ENCODE measurements around the gene NDC80.
"Not testable (repeated sequence)": the region's sequence is repeated elsewhere in the genome, so short reads cannot be mapped to it uniquely, and the experiment has no call there.

NDC80 gene

DNA sequence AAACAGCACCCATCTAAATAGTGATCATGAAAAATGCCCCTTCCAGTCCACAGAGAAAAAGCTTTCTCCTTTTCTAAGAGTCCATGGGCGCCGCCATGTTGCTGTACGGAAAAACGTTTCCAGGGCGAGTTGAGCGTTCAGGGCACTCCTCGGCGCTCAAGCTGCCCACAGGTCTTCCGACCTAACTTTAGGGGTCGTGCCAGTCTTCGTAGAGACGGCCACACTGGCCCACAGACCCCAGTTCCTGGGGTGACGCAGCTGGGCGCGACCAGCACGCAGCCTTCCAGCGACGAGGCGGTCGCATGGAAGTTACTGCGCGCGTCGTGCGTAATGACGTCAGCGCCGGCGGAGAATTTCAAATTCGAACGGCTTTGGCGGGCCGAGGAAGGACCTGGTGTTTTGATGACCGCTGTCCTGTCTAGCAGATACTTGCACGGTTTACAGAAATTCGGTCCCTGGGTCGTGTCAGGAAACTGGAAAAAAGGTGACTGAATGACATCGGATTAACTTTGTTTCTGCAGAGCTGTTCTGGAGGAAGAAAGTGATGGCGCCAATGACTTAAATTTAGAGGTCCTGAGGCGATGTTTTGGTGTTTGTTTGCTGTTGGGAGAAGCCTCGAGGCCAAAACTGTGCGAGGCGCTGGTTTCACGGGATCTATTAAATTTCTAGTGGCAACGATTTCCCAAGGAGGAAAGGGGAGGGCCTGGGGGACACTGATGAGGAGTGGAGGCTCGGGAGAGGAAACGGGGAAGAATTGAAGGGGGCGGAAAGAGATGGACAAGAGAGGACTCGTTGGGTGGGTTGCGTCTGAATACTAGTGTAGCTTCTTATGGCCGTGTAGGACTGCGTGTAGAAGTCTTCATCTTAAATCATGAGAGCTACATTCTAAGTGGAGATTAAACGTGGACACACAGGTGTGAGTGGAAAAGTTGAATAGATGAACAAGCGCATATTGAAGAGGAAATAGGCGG is at the start of gene NDC80, which contains the start of gene METTL4:
TSS of gene NDC80 (plus strand) at position 358 of the 971 bp plus-strand sequence. CDS start 1,429 bp downstream, outside the sequence.
TSS of gene METTL4 (minus strand) at position 306 of the 971 bp plus-strand sequence. CDS start 4,289 bp downstream, outside the sequence.
- peak; percentile 82 for DNase-seq (ENCODE audit: low read depth)

DNA sequence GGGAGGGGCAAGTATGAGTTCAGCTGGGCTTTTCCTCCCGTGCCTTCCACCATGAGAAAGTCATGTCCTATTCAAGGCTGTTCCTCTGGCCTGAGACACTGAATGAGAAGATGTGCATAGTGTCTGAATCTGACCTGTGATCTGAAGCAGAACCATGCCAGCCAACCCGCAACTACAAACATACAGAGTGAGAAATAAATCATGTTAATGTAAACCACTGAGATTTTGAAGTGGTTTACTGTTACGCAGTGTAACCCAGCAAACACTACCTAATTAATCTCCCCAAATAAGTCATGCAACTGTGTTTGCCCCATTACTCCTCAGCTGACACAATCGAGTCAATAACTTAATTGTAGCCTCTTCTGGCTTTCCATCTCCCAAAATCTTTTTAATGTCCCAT is 49.2 kb upstream of the NDC80 start:
- no peak for DNase-seq (ENCODE audit: low read depth)

DNA sequence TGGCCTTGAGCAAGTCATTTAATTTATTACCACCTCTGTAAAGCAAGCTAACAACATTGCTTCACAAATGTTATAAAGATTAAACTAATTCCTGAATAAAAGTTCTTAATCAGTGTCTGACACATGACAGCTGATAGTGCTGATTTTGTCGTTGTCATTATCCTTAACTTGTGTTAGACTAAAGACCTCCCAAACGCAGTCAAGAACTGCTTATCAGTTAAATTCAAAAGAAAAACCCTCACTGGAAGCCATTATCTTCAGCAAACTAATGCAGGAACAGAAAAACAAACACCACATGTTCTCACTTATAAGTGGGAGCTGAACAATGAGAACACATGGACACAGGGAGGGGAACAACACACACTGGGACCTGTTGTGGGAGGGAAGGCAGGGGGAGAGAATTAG is 46.6 kb upstream of the NDC80 start:
- not testable (repeated sequence) for DNase-seq (ENCODE audit: low read depth)

DNA sequence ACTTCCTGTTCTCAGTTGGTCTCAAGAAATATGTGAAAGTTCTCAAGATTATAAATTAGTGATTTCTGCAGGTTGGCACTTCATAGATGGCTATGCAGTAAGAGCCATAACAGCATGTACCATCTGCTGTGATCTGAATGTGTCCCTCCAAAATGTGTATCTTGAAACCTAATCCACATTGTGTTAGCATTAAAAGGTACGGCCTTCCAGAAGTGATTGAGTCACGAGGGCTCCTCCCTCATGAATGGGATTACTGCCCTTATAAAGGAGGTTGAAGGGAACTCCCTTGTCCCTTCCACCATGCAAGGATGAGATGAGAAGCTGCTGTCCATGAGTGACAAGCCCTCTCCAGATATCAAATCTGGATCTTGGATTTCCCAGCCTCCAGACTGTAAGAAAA is 45.0 kb upstream of the NDC80 start:
- DNase-seq (ENCODE audit: low read depth), result no peak

DNA sequence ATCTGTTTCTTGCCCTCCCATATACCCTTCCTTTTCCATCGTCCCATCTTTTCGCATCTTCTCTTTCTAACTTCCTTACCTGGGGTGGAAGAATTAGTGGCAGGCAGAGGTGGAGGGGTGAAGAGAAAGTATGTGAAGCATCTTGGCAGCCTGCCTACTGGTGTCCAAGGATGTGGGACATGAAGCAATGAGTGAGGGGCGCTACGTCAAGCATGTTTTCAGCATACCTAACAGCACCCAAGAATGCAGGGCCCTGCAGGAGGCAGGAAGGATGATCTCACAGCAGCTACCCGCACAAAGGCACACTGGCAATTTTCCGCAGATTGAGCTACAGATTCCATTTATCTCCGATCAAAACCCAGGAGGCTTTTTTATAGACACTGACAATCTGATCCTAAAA is 42.2 kb upstream of the NDC80 start:
- DNase-seq (ENCODE audit: low read depth), result no peak

DNA sequence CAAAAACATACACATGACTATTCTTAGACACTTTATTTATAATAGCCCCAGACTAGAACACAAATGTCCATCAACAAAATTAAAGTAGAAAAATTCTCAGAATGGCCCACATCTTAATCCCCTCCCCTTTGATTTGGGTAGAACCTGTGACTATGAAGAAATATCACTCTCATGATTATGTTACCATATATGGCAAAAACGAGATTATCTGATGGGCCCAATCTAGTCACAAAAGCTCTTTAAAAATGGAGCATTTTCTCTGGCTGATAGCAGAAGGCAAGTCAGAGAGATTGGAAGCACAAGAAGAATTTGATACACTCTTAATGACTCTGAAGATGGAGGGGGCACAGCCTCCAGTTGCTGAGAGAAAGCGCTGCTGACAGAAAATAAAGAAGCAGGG is 39.6 kb upstream of the NDC80 start:
- no peak for DNase-seq (ENCODE audit: low read depth)

DNA sequence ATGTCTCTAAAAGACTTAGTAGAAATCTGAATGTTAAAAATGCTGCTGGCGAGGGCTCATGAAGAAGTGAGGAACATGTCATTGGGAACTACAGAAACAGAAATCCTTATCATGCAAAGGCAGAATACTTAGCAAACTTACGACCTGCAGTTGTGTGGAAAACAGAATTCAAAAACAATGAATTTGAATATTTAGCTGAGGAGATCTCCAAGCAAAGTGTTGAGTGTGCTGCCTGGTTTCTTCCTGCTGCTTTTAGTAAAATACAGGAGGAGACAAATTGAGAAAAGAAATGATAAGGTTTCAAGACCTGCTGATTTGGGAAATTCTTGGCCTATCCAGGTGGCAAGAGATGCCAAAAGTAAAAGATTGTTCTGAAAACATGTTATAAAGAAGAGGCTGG is 38.6 kb upstream of the NDC80 start:
- no peak for DNase-seq (ENCODE audit: low read depth)

DNA sequence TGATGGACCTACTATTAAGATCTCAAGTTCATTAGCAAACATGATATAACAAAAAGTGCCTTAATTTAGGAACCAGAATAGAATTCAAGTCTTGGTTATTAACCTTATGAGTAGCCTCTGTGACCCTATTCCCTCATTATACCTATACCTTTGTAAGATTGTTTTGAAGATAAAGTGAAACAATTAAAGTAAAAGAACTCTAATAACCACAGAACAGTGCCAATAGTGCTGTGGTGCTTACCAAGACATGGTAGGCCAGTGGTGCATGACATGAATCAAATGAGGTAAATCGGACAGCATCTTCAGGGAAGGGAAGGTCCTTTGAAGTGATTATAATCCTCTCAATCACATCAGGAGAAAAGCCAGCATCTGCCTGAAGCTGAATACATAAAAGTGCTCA is 36.5 kb upstream of the NDC80 start:
- DNase-seq (ENCODE audit: low read depth), result no peak

DNA sequence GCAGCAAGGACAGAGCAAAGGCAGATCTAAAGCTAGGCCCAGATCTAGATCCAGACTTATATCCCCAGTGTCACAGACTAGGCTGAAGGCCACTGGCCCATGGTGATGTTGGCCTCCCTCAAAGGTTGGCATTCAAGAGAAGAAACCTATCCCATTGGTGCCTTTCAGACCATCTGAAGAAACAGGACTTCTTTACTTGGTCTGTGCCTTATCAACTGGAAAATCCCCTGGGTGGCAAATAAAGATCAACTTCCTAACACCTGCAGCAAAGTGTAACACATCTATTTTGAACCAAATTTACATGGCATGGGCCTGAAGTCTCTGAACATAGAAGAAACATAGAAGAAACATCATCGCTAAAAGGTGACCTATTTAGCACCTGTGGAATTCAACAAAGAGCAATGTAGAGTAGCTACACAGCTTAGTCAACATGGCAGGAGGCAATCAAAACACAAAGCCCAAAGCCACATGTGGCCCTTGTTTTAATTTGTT is 35.9 kb upstream of the NDC80 start:
- no peak for DNase-seq (ENCODE audit: low read depth)

DNA sequence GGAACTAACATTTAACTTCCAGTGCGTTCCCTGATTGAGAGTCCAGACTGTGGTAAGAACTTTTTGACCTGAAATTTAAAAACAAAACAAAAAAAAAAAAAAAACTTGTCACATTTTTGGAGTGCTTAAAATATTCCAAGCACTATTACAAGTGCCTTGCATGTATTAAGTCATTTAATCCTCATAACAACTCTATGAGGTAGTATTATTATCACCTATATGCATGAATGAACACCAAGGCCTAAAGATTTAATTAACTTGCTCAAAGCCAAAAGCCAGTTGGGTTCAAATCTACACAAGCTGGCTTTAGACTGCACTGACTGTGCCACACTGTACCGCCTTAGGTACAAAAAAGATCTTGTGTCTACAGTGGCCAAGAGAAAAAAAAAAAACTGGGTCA is 35.3 kb upstream of the NDC80 start:
- DNase-seq (ENCODE audit: low read depth), result no peak

DNA sequence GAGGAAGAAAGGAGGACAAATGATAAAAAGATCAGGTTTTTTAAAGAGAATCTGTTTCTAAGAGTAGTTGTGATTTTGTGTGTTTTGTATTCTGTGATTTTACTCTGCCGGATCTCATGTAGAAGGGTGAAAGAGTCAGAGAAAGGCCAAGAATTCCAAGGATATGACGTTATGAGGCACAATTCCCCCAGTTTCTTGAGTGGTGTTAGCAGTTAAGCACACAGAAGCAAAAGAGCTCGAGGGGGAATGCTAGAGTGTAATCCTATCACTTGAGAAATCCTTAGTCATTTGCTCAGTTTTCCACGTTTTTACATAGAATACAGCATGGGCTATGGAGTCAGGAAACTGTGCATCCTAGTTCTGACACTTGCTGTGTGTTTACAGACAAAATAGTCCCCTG is 34.9 kb upstream of the NDC80 start:
- peak; percentile 23 for DNase-seq (ENCODE audit: low read depth)

DNA sequence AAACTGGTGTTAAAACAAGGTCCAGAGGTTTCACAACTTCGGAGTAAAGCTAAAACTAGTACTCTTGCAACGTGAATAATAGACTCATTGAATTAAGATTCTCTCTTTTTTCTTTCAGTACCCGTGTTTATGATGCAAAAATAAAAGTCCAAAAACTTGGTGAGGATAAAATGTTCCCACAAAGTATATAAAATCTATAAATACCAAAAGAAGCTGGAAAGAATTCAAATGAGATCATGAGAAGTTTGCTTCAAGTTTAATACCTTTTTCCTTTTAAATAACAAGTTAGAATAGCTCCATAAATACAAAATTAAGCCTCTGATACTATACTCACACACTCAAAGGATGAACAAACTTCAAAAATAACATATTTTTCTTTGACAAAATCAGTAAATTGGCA is 34.1 kb upstream of the NDC80 start:
- no peak for DNase-seq (ENCODE audit: low read depth)

DNA sequence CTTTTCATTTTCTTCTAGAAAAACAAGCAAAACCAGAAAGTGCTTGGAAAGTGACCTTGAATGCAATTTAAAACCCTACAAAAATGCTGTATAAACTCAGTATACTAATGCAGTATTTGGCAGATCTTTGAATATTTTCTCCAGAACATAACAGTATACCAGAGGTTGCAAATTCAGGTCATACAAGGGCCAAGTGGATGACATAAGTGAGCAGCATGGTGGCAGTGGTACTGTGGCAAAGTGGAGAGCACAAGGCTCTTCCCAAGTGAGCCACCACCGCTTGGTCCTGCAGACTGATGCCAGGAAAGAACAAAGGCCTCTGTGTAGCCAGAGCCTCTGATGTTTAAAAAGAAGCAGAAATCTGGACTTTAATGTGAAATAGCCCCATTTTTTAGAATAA is 33.1 kb upstream of the NDC80 start:
- DNase-seq (ENCODE audit: low read depth), result no peak

DNA sequence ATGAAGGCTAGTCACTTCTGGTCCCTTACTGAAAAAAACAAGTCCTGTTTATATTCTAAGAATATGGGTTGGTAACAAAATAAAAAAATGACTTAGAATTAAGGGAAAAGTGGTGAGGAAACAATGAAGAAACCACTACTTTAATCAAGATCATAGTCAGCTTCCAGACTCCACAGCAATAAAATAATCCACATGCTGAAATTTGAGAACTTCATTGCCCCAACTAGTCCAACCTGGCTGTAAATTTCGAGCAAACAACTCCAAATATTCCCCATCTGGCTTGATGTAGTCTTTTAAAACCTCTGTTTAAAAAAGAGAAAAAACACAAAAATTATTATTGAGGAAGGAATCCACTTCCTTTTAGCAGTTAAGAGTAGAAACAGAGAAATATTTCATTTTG is 32.5 kb upstream of the NDC80 start:
- no peak for DNase-seq (ENCODE audit: low read depth)

DNA sequence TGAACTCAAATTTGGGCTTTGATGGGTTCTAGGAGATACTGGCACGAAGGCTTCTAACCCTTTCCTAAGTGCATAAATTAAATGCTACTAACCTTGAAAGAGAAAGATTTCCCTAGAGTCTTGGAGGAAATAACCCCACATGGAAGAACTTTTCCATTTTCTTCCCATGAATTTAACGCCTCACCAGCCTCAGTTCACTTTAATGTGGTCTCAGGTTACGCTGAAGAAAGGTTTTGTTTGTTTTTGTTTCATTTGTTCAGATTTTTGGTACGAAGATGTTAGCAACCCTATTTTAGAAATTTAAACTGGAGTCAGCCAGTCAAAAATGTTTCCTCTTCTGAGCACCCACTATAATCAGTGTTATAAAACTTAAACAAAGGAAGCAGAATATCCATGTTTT is 30.8 kb upstream of the NDC80 start:
- no peak for DNase-seq (ENCODE audit: low read depth)

DNA sequence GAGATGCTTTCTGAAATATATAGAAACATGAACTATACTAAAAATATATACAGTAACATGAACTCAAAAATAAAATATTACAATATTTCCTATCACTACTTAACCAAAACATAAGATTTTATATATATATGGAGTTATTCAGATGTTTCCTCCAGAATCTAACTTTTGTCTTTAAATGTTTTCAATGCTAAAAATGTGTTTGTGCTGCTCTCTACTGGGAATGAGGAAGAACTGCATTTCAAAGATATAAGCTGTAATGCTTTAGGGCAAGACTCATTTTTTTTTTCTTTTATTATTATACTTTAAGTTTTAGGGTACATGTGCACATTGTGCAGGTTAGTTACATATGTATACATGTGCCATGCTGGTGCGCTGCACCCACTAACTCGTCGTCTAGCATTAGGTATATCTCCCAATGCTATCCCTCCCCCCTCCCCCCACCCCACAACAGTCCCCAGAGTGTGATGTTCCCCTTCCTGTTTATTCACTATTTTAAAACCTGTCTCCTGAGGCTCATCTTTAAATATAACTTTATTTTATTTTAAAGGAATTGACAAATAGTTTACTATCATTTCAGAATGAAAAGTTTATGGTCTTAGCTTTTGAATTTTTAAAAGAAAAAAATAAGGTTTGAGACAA is 29.3 kb upstream of the NDC80 start:
- peak; percentile 23 for DNase-seq (ENCODE audit: low read depth)

DNA sequence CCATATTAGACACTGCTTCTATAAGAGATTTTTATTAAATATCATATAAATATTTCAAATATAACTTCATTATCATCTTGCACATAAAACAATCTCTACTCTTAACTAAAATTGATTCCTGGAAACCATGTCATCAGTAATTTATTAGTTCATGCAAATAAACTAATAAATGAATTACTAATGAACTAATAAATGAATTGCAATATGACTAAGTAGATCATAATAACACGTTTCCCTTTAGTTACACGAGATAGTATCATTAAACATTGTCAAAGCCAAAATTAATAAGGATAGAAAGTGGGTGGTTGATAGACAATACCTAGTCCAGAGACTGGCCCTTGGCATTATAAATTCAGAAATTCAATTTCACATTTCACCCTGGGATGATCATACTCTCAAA is 26.2 kb upstream of the NDC80 start:
- no peak for DNase-seq (ENCODE audit: low read depth)

DNA sequence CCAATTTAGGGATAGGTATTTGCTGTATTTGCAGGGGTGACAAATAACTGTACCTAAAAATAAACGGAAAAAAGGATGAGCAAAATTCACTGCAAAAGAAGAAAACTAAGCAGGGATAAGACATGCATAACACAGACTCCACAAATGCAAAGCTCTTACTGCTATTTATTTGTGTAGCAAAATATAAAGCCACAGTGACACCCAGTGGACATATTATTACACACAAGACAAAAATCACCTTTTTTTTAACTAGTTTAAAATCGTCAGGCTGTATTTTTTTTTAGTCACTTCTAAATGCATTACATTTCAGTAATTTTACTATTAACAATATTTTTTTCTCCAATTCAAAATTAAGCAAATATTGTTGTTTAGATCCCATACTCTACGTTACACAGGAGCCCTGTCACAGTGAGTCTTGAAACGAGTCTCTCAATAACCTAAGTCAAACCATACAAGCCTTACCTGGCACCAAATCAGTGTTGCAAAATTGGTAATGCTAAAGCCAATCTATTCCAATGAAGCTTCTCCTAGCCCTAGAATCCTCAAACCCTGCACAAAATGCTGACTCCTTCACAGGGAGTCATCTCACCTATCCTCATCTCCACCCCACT is 23.8 kb upstream of the NDC80 start:
- peak; percentile 37 for DNase-seq (ENCODE audit: low read depth)

DNA sequence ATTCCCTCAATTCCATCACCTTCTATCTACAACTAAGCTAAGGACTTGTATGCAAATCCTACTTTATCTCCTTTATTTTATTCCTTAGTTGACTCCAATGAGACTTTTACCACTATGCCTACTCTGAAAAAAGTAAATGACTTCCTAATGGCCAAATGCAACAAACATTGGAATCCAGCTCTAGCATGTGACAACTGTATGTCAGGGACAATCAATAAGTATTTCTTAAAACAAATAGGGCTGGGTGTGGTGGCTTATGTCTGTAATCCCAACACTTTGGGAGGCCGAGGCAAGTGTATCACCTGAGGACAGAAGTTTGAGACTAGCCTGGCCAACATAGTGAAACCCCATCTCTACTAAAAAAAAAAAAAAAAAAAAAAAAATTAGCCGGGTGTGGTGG is 21.9 kb upstream of the NDC80 start:
- DNase-seq (ENCODE audit: low read depth), result no peak

DNA sequence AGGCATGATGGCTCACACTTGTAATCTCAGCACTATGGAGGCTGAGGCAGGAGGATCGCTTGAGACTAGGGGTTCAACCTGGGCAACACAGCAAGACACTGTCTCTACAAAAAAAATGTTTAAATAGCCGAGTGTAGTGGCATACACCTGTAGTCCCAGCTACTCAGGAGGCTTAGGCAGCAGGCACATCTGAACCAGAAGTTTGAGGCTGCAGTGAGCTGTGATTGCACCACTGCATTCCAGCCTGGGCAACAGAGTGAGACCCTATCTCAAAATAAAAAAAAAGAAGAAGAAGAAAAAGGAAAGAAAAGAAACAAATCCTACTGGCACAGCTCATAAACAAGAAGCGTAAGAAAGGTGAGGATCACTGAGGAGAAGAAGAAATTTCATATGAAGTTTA is 19.9 kb upstream of the NDC80 start:
- DNase-seq (ENCODE audit: low read depth), result no peak

DNA sequence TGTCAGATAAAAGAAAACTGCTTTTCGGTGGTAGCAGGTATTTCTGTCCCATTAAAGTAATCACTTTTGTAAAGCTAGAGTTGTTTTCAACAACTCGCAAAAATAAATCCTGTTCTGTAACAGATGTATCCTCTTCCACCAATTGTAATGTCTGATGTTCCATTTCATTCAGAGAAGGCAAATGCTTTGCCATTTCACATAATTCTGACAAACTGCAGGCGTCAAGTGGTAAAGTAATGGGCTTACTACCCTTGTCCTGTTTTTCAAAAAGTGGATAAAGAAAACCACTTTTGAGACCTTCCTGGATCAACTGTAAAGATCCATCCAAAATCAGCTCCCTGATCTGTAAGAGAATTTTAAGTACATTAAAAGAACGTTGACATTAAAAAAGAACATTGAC is 16.7 kb upstream of the NDC80 start:
- no peak for DNase-seq (ENCODE audit: low read depth)

DNA sequence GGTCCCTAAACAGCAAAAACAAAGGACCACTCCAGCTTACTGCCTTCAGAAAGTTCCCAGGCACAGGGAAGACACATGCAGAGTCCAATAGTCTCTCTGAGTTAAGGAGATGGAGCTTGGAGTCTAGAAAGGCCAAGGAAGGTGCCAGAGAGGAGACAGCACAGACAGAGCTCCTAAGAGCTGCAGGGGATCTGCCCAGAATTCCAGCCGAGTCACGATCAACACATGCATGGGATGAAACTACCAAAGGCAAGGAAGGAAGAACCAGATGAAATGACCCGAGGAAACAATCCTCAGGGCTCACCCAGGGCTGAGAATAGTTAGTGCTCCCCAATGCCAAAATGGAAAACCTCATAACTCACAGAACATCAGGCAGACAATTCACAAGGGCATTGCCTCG is 15.5 kb upstream of the NDC80 start:
- no peak for DNase-seq (ENCODE audit: low read depth)

DNA sequence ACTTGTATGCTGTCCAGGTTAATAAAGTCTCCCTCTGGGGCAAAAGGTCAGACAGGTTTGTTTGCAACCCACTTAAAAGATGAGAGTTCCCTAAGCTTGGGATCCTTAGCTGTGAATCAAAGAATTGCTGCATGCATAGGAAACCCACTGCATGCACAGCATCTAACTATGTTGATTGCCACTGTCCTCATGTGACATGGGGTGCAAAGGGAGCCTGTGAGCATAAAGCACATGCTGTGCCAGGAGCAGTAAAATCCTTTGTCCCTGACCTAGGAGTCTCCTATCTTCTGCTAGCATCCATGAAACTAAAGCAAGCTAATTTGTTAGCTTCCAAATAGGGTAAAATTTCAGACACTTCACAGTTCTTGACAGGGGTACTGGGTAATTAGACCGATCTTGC is 13.8 kb upstream of the NDC80 start:
- no peak for DNase-seq (ENCODE audit: low read depth)
